Measurements from ENCODE around the gene NPR3. TPM values are rescaled to one million over a fixed set of nuclear protein-coding genes. Genes with fewer than 3 reads are reported as not detected.

NPR3 gene
- total RNA-seq, 4 donors from 2014 or later: 6.1 to 10.1 (median 8.1) TPM

GRCh38 chr5:32770444-32770843 is 59.3 kb downstream of the NPR3 start:
- no peaks in the 10 kb centered on the region for H3K9me3 ChIP-seq
- WGBS: 84% methylated on average over 5 of the region's 5 CpGs
- TF ChIP-seq POLR2A (IDR thresholded peaks at IDR 0.05): no peak
- TF ChIP-seq POLR2AphosphoS5 (IDR thresholded peaks at IDR 0.05): no peak
- no peak for TF ChIP-seq CTCF (IDR thresholded peaks at IDR 0.05)
- TF ChIP-seq EP300 (IDR thresholded peaks at IDR 0.05): no peak
- H3K36me3 ChIP-seq: no peaks in the 10 kb centered on the region
- H3K27me3 ChIP-seq: no peaks in the 10 kb centered on the region
- DNase-seq (ENCODE audit: low spot score in 2 of 2): no peak
- no peak overlapping the region for H3K27ac ChIP-seq
- no peak overlapping the region for H3K4me3 ChIP-seq
- no peaks in the 10 kb centered on the region for H3K4me1 ChIP-seq

GRCh38 chr5:32771037-32771436 is 59.9 kb downstream of the NPR3 start:
- no peak for DNase-seq (ENCODE audit: low spot score in 2 of 2)
- no peak for TF ChIP-seq CTCF (IDR thresholded peaks at IDR 0.05)
- TF ChIP-seq POLR2A (IDR thresholded peaks at IDR 0.05): no peak
- no peak for TF ChIP-seq EP300 (IDR thresholded peaks at IDR 0.05)
- TF ChIP-seq POLR2AphosphoS5 (IDR thresholded peaks at IDR 0.05): no peak
- no peaks in the 10 kb centered on the region for H3K4me1 ChIP-seq
- WGBS: 88% methylated on average over 9 of the region's 9 CpGs
- H3K27ac ChIP-seq: no peak overlapping the region
- no peaks in the 10 kb centered on the region for H3K9me3 ChIP-seq
- no peak overlapping the region for H3K4me3 ChIP-seq
- H3K36me3 ChIP-seq: no peaks in the 10 kb centered on the region
- no peaks in the 10 kb centered on the region for H3K27me3 ChIP-seq

- Histone ChIP-seq H3K4me3 (no peak overlapping the region), H3K27me3 (no peaks in the 10 kb centered on the region), H3K9me3 (no peaks in the 10 kb centered on the region), H3K27ac (no peak overlapping the region), H3K36me3 (no peaks in the 10 kb centered on the region), H3K4me1 (no peaks in the 10 kb centered on the region)
- no peak for DNase-seq (ENCODE audit: low spot score in 2 of 2)
- 92% methylated on average over 1 of the region's 1 CpG for WGBS
- TF ChIP-seq POLR2AphosphoS5 (IDR thresholded peaks at IDR 0.05) (no peak), EP300 (IDR thresholded peaks at IDR 0.05) (no peak), POLR2A (IDR thresholded peaks at IDR 0.05) (no peak), CTCF (IDR thresholded peaks at IDR 0.05) (no peak)
Measured at GRCh38 chr5:32773944-32774343, 62.8 kb downstream of the NPR3 start.

GRCh38 chr5:32776200-32776599 is 65.1 kb downstream of the NPR3 start:
- Histone ChIP-seq H3K4me3 (no peak overlapping the region), H3K27me3 (no peaks in the 10 kb centered on the region), H3K27ac (no peak overlapping the region), H3K4me1 (no peaks in the 10 kb centered on the region), H3K36me3 (no peaks in the 10 kb centered on the region), H3K9me3 (no peaks in the 10 kb centered on the region)
- TF ChIP-seq POLR2AphosphoS5 (IDR thresholded peaks at IDR 0.05) (no peak), POLR2A (IDR thresholded peaks at IDR 0.05) (no peak), EP300 (IDR thresholded peaks at IDR 0.05) (no peak), CTCF (IDR thresholded peaks at IDR 0.05) (no peak)
- DNase-seq (ENCODE audit: low spot score in 2 of 2): no peak

- no peak overlapping the region for H3K4me3 ChIP-seq
- no peak overlapping the region for H3K27ac ChIP-seq
- 89% methylated on average over 2 of the region's 2 CpGs for WGBS
- DNase-seq (ENCODE audit: low spot score in 2 of 2): no peak
- H3K36me3 ChIP-seq: no peaks in the 10 kb centered on the region
- no peaks in the 10 kb centered on the region for H3K27me3 ChIP-seq
- no peaks in the 10 kb centered on the region for H3K9me3 ChIP-seq
- H3K4me1 ChIP-seq: no peaks in the 10 kb centered on the region
- TF ChIP-seq CTCF (IDR thresholded peaks at IDR 0.05) (no peak), EP300 (IDR thresholded peaks at IDR 0.05) (no peak), POLR2A (IDR thresholded peaks at IDR 0.05) (no peak), POLR2AphosphoS5 (IDR thresholded peaks at IDR 0.05) (no peak)
Measured at GRCh38 chr5:32777222-32777621, 66.1 kb downstream of the NPR3 start.

Data from suprapubic skin (tissue), 4 donors.